OCI-LY1 (cell line): ENCODE measurements around the gene PUM2.
A peak's percentile ranks its signal among the peaks of the same experiment; 100 is the strongest.

Source experiments
- H2AFZ ChIP-seq: fragments of 200-600 bp; sonication (generic), shearing (Covaris generic); 2 replicates; pipeline ENCODE4 v1.6.0; 2014; ENCODE audit warnings: antibody characterized with exemption, mild to moderate bottlenecking, low read length
- H3F3A ChIP-seq: fragments of 200-600 bp; sonication (generic), shearing (Covaris generic); 2 replicates; pipeline ENCODE4 v1.6.0; 2014; ENCODE audit warnings: mild to moderate bottlenecking, antibody characterized with exemption, low read length, moderate library complexity; ENCODE audit not compliant: insufficient read depth
- H3K27ac ChIP-seq: fragments of 200-600 bp; sonication (generic); 2 replicates; pipeline ENCODE4 v1.5.1; 2014; ENCODE audit warnings: low read length, mixed run types, mild to moderate bottlenecking, low read depth; ENCODE audit not compliant: poor library complexity, severe bottlenecking
- H3K27me3 ChIP-seq: fragments of 200-600 bp; sonication (generic); 2 replicates; pipeline ENCODE4 v1.6.0; 2014; ENCODE audit warnings: antibody characterized with exemption, mild to moderate bottlenecking, low read length, moderate library complexity; ENCODE audit not compliant: insufficient read depth
- H3K36me3 ChIP-seq: fragments of 200-600 bp; sonication (generic); 2 replicates; pipeline ENCODE4 v1.6.1; 2014; ENCODE audit warnings: mild to moderate bottlenecking, antibody characterized with exemption, low read length, moderate library complexity, mixed read lengths; ENCODE audit not compliant: insufficient read depth
- H3K4me1 ChIP-seq: fragments of 200-600 bp; sonication (generic); 2 replicates; pipeline ENCODE4 v1.5.1; 2014; ENCODE audit warnings: mild to moderate bottlenecking, low read length, moderate library complexity; ENCODE audit not compliant: insufficient read depth, severe bottlenecking
- H3K4me2 ChIP-seq: fragments of 200-600 bp; sonication (generic), shearing (Covaris generic); 2 replicates; pipeline ENCODE4 v1.6.1; 2014; ENCODE audit warnings: low read length
- H3K4me3 ChIP-seq: fragments of 200-600 bp; sonication (generic); 2 replicates; pipeline ENCODE4 v1.5.1; 2014; ENCODE audit warnings: low read length, low read depth, mild to moderate bottlenecking, mixed read lengths; ENCODE audit not compliant: poor library complexity, severe bottlenecking
- H3K79me2 ChIP-seq: fragments of 200-600 bp; shearing (Covaris generic); 2 replicates; pipeline ENCODE4 v1.6.1; 2016; ENCODE audit warnings: mixed run types, low read length, mixed read lengths; ENCODE audit not compliant: insufficient read depth
- H3K9ac ChIP-seq: fragments of 200-600 bp; sonication (generic), shearing (Covaris generic); 2 replicates; pipeline ENCODE4 v1.6.1; 2014; ENCODE audit warnings: mild to moderate bottlenecking, low read length, mixed read lengths
- H3K9me2 ChIP-seq: fragments of 200-600 bp; sonication (generic), shearing (Covaris generic); 2 replicates; pipeline ENCODE4 v1.6.1; 2014; ENCODE audit warnings: low read depth, mild to moderate bottlenecking, low read length, mixed read lengths
- H3K9me3 ChIP-seq: fragments of 200-600 bp; shearing (Covaris generic); 2 replicates; pipeline ENCODE4 v1.6.1; 2014; ENCODE audit warnings: low read length, mixed read lengths
- H4K20me1 ChIP-seq: fragments of 200-600 bp; sonication (generic), shearing (Covaris generic); 2 replicates; pipeline ENCODE4 v1.6.0; 2016; ENCODE audit warnings: mild to moderate bottlenecking, low read length; ENCODE audit not compliant: insufficient read depth
- EZH2 ChIP-seq: fragments of 200-600 bp; sonication (generic), shearing (Covaris generic); IDR thresholded peaks from 2 replicates; pipeline ENCODE4 v1.8.0; 2017; ENCODE audit warnings: borderline replicate concordance, mixed run types, mild to moderate bottlenecking, antibody characterized with exemption, low read length, moderate library complexity, mixed read lengths
- TF ChIP-seq, protein P1 (sequence below): fragments of 200-600 bp; sonication (generic), shearing (Covaris generic); IDR thresholded peaks from 2 replicates; pipeline ENCODE4 v1.5.1; 2017; ENCODE audit warnings: mild to moderate bottlenecking, antibody characterized with exemption, low read length, moderate library complexity, mixed read lengths

The PUM2 gene

DNA sequence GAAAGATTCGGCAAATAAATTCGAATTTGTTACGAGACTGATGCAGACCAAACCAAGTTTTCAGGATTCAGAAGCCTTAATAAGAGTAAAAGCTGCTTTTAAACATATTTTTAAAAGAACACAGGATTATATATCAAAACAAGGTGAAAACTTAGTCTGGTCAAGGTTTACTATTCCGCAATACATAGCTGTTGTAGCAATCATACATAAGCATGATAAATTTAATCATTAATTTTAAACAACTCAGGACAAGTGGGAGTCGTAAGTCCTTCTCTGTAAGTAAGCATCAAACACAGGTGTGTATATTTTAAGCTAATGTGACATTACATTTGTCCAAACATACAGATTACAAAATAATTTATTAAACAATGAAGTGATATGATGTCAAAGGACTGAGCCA, 57.7 kb downstream of the PUM2 start:
- Histone ChIP-seq H3K27ac (no peak overlapping the region), H3K36me3 (peaks cover 93% of the 10 kb centered on the region), H3K9ac (no peak overlapping the region), H3K79me2 (peaks cover 14% of the 10 kb centered on the region), H3F3A (no peaks in the 10 kb centered on the region), H3K4me2 (no peak overlapping the region), H4K20me1 (no peaks in the 10 kb centered on the region; the same call in none of the 2 replicates), H3K4me3 (no peak overlapping the region), H2AFZ (no peak overlapping the region), H3K27me3 (no peaks in the 10 kb centered on the region), H3K4me1 (no peaks in the 10 kb centered on the region), H3K9me3 (no peaks in the 10 kb centered on the region), H3K9me2 (no peaks in the 10 kb centered on the region)
- TF ChIP-seq EZH2, result no peak
- TF ChIP-seq, protein P1, sequence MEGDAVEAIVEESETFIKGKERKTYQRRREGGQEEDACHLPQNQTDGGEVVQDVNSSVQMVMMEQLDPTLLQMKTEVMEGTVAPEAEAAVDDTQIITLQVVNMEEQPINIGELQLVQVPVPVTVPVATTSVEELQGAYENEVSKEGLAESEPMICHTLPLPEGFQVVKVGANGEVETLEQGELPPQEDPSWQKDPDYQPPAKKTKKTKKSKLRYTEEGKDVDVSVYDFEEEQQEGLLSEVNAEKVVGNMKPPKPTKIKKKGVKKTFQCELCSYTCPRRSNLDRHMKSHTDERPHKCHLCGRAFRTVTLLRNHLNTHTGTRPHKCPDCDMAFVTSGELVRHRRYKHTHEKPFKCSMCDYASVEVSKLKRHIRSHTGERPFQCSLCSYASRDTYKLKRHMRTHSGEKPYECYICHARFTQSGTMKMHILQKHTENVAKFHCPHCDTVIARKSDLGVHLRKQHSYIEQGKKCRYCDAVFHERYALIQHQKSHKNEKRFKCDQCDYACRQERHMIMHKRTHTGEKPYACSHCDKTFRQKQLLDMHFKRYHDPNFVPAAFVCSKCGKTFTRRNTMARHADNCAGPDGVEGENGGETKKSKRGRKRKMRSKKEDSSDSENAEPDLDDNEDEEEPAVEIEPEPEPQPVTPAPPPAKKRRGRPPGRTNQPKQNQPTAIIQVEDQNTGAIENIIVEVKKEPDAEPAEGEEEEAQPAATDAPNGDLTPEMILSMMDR, result no peak

- no peak overlapping the region for H3K4me3 ChIP-seq
- no peak overlapping the region for H3K9ac ChIP-seq
- no peaks in the 10 kb centered on the region for H3K4me1 ChIP-seq
- H3K36me3 ChIP-seq, result peaks cover 93% of the 10 kb centered on the region
- no peaks in the 10 kb centered on the region; the same call in none of the 2 replicates for H4K20me1 ChIP-seq
- H3F3A ChIP-seq, result no peaks in the 10 kb centered on the region
- H3K9me2 ChIP-seq, result no peaks in the 10 kb centered on the region
- H2AFZ ChIP-seq, result no peak overlapping the region
- no peaks in the 10 kb centered on the region for H3K9me3 ChIP-seq
- peaks cover 4% of the 10 kb centered on the region; the same call in 1 of the 2 replicates for H3K79me2 ChIP-seq
- H3K27me3 ChIP-seq, result no peaks in the 10 kb centered on the region
- no peak overlapping the region for H3K4me2 ChIP-seq
- H3K27ac ChIP-seq, result no peak overlapping the region
- TF ChIP-seq, protein P1, result no peak
- TF ChIP-seq EZH2, result no peak
Observed at GRCh38 chr2:20291846-20292408, 58.7 kb downstream of the PUM2 start.

GRCh38 chr2:20291106-20291564, 59.5 kb downstream of the PUM2 start:
- Histone ChIP-seq H4K20me1 (no peaks in the 10 kb centered on the region; the same call in none of the 2 replicates), H2AFZ (no peak overlapping the region), H3K27me3 (no peaks in the 10 kb centered on the region), H3K9me2 (no peaks in the 10 kb centered on the region), H3K9me3 (no peaks in the 10 kb centered on the region), H3K4me3 (no peak overlapping the region), H3K4me1 (no peaks in the 10 kb centered on the region), H3K9ac (no peak overlapping the region), H3K4me2 (no peak overlapping the region), H3K79me2 (peaks cover 3% of the 10 kb centered on the region; the same call in 1 of the 2 replicates), H3K36me3 (peaks cover 93% of the 10 kb centered on the region), H3K27ac (no peak overlapping the region), H3F3A (no peaks in the 10 kb centered on the region)
- TF ChIP-seq, protein P1, result peak; percentile 32; the same call in 1 of the 2 replicates
- no peak for TF ChIP-seq EZH2
